Stimulated activated CD4-positive, alpha-beta T cell treated with anti-CD3 and anti-CD28 coated beads, Interleukin-1b, Interleukin-23, amount 100 ng/mL, for 4 hours (primary cell): ENCODE data around the gene CERT1.

Experiments
- DNase-seq, 2 donors: peaks; one replicate each; pipeline ENCODE4 v3.0.0-alpha.2; 2020; ENCODE audit warnings: low read depth in 2 of 2

Gene CERT1

DNA sequence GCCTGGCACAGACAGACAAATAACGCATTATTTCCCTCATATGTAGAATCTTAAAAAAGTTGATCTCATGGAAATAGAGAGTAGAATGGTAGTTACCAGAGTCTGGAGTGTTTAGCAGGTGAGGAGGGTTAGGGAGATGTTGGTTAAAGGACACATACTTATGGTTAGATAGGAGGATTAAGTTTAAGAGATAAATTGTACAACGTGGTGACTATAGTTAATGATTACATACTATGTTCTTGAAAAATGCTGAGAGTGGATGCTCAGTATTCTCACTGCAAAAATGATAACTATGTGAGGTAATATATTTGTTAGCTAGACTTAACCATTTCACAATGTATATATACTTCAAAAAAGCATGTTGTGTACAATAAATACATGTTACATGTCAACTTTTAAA is 38.0 kb downstream of the CERT1 start:
- DNase-seq, result no peak

DNA sequence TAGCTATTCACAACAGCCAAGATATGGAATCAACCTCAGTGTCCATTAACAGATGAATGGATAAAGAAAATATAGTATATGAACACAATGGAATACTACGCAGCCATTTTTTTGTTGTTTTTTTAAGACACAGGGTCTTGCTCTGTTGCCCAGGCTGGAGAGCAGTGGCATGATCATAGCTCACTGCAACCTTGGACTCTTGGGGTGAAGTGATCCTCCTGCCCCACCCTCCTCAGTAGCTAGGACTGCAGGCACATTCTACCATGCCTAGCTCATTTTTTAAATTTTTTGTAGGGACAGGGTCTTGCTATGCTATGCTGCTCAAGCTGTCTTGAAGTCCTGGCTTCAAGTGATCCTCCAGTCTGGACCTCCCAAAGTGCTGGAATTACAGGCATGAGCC is 38.5 kb downstream of the CERT1 start:
- no peak for DNase-seq

DNA sequence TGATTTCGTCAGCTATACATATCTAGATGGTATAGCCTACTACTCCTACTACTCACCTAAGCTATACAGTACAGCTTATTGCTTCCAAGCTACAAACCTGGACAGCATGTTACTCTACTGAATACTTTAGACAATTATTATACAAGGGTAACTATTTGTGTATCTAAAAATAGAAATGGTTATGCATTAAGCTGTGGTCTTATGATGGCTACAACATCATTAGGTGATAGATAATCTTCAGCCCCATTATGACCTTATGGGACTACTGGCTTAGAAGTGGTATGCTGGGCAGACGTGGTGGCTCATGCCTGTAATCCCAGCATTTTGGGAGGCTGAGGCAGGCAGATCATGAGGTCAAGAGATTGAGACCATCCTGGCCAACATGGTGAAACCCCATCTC is 40.2 kb downstream of the CERT1 start:
- no peak for DNase-seq

DNA sequence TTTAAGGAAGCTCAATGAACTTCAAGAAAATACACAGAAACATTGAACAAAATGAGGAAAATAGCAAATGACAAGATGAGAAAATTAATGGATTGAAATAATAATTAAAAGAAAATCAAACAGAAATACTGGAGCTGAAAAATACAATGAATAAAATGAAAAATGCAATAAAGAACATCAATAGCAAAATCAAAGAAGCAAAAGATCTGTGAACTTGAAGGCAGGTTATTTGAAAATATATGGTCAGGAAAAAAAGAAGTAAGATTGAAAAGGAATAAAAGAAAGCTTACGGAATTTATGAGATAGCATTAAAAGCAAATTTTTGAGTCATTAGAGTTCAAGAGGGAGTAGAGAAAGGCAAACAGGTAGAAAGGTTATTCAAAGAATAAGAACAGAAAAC is 42.4 kb downstream of the CERT1 start:
- DNase-seq, result no peak

DNA sequence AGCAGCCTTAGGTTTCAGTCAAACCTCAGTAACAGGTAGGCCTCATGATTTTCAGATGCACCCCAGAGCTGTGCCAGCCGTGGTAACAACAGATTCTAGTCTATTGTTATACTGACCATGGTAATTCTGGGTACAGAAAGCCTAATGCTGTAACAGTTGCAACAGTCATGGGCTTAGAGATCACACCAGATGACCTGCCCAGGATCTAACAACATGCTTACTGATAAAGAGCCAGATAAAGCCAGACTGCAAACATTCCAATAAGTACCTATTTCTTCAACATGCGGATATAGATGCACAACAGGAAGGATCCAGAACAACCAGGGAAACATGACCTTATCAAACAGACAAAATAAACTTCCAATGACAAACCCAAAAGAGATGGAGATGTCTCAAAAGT is 42.8 kb downstream of the CERT1 start:
- DNase-seq, result no peak

DNA sequence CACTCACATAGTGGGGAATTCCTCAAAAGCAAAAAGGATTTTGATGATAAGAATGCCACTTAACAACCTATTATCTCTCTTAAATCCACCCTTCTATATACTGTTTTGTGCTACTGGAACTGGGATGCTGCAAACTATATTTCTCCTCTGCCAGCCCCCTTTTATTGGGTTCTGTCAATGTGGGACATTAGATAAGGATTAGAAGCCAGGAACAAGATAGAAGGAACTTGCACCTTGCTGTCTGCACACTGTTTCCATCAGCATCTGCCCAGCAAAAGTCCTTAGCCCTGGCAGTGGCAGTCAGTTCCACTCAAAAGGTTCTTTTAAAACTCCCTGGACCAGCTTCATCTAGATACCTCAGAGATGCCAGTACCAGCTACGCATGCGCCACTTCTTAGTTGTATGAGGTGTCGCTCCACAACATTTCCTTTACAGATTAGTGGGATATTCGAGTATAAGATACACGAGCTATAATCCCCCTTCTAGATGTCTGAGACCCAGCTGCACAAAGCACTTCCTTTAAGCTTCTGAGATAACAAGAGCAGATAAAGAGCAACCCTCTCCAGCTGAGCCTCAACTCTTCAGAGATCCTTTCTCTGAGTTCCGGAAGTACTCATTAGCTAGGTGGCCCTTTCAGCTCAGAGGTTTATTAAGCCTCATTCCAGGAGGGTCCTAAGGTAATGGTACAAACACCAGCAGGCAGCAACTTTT is 45.3 kb downstream of the CERT1 start:
- DNase-seq, result no peak

DNA sequence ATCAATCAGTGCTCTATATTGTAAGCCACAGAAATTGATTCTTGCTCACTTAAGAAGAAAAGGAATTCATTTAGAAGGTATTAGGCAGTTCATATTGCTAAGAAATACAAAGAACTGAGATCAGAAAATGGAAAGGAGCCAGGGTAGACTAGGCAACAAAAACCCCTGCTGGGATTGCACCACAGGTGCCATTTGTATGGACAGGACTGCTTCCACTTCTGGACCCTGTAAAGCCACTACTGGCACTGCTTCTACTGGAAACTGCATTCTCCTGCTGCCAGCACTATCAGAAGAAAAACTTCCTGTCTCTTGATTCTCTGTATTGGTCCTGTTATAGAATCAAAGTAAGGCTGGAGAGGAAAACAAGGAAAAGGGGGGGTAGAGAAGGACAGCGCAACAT is 45.9 kb downstream of the CERT1 start:
- no peak for DNase-seq

DNA sequence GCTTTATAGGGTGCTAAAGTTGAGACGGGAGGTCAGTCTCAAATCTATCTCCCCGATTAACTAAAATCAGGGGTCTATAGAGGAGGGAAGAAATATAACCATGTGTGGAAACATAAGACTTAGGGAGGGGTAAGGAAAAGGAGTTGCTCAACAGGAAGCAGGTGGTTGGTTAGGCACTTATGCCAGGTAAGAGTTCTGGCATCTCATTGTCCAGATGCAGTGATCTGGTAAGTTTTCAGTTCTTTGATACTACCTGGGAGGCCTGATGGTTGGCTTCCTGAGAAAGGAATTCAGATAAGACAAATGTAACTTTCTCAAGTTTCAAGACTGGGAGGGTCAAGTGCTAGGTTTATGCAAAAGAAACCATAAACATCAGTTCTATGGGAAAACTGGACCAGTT is 47.7 kb downstream of the CERT1 start:
- no peak for DNase-seq

DNA sequence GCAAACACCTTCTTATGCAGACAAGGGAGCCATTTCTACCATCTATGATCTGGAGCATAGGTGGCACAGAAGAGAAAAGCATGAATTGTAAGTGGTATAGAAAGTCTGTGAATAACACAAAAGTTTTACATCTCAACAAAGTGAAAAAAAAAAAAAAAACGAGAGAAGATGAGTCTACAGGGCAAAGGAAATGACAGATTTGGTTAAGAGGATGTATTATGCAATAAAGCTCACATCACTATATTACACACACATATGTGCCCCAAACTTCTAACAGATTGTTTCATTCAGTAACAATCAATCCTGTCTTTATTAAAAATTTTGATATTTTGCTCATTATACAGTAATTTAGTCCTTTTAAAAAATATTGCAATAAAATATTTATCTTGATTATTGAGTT is 49.8 kb downstream of the CERT1 start:
- no peak for DNase-seq

DNA sequence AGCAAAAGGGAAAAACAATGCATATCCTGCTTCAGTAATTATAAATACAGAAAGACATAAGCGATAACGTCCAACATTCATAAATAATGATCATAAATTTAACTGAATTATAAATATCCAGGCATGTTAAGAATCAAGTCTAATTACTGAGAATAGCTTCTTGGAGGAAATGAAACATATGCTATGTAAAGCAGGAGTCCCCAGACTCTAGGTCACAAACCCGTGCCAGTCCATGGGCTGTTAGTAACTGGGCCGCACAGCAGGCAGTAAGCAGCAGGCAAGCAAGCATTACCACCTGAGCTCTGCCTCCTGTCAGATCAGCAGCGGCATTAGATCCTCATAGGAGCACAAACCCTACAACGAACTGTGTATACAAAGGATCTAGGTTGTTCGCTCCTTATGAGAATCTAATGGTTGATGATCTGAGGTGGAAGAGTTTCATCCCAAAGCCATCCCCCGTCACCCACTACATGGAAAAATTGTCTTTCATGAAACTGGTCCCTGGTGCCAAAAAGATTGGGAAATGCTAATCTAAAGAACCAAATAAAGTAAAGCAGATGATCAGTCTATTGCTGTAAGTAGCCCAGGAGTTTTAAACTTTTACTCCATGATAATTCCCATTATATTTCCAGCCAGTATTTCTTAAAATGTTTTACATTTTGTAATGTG is 50.4 kb downstream of the CERT1 start:
- no peak for DNase-seq

DNA sequence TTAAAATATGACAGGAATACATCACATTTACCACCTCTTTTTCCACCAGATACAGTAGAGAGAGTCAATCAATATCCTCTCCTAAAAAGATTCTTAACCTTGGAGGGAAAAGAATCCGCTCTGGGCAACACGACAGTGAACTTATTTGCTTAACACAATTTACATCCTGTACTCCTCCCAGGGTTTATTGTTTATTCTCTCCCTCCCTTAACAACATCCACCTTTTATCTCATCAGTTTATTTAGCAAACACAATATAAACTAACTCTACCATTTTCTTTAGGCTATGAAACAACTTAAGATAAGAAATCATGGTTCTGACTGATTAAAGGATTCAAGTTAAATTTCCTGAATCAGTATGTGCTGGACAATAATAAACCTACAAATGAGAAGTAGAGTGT is 50.9 kb downstream of the CERT1 start:
- no peak for DNase-seq

DNA sequence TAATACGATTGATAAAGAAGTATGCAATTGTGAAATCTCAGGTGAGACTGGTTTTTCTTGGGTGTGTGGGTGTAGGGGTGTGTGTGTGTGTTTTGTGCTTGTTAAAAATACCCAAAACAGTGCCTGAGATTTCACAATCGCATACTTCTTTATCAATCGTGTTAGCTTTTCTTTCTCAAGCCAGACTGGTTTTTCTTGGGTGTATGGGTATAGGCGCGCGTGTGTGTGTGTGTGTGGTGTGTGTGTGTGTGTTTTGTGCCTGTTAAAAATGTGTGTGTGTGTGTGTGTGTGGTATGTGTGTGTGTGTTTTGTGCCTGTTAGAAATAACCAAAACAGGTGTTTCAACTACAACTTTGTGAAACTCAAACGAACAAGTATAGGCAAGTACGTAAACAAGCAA is 53.7 kb downstream of the CERT1 start:
- no peak for DNase-seq

DNA sequence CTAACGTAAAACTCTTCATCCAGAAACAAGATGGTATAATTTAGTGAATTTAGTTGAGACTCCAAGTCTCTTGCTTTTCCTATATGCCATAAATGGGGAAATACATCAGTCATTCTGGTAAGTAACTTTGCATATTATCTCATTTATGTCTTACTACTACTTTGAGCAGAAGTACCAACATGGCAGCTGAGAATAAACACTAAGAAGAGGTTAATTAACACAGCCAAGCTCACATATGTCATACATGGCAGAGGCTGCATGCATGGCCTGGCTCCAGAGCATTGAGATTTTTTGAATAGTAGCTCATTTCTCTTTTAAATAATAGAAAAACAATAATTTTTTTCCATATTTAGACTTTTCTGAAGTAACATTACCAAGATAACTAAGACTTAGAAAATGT is 54.3 kb downstream of the CERT1 start:
- no peak for DNase-seq

DNA sequence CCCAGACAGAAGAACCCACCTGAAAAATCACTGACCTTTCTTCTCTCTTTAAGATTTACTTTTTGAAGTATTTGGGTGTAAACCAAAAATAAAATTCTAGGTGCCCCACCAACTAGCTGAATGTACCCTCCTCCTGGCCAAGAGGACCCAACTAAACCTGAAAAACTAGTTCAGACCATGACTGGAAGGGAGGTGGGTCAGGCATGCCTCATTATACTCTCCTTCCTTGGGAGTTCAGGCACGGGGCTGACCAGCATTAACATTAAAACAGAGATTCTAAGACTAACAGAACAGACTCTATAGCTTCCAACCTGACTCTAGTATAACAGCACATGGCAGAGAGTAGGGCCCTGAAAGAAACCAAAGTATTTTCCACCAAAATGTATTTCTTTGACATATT is 61.4 kb downstream of the CERT1 start:
- no peak for DNase-seq

DNA sequence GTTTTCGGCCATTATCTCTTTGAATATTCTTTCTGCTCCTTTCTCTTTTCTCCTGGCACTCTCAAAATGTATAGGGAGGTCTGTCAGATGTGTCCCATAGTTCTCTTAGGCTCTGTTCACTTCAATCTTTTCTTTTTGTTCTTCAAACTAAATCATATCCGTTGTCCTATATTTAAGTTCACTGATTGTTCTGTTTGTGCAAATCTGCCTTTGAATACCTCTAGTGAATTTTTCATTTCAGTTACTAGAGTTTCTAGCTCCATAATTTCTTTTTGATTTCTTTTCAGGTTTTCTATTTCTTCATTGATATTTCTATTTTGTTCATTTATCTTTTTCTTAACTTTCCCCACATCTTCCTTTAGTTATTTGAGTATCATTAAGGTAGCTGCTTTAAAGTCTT is 65.4 kb downstream of the CERT1 start:
- DNase-seq, result no peak

DNA sequence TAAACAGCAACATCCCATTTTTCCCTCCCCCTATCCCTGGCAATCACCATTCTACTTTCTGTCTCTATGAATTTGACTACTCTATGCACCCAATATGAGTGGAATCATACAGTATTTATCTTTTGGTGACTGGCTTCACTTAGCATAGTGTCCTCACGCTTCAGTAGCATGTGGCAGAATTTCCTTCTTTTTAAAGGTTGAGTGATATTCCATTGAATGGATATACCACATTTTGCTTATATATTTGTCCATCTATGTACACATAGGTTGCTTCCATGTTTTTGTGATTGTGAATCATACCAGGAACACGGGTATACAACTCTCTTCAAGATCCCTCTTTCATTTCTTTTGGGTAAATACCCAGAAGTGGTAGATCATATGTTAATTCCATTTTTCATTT is 69.9 kb downstream of the CERT1 start:
- no peak for DNase-seq

DNA sequence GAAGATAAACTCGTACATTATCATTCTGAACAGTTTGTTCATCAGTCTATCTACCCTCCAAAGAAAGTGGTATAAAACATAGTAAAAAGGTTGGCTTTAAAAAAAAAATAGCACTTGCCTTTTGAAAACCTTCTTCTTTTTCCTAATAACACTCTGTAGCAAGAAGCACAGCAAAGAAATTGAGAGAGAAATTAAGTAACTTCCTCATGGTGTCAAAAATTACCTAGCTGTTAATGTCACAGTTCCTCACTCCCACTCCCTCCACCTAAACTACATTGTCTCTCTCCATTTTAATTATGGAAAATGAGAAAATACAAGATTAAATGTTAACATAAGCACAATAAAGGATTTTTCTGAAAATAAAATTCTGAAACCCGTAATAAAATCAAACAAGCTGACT is 72.2 kb downstream of the CERT1 start:
- DNase-seq, result no peak

DNA sequence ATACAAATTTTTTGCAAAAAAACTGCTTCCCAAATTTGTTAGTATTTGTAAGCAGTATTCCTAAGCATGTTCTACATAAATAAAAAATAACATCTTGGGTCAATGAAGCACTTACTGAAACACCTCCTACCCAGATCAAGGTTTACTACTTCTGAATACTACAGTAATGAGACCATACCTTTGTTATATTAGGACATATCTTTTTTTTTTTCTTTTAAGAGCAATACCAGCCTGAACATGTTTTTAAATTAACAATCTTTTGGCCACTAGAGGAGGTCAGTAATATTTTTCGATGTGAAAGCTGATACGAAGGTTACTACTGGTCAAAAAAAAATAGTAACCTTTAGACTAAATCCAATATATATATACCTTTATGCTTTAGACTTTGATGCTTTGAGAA is 72.7 kb downstream of the CERT1 start:
- no peak for DNase-seq

DNA sequence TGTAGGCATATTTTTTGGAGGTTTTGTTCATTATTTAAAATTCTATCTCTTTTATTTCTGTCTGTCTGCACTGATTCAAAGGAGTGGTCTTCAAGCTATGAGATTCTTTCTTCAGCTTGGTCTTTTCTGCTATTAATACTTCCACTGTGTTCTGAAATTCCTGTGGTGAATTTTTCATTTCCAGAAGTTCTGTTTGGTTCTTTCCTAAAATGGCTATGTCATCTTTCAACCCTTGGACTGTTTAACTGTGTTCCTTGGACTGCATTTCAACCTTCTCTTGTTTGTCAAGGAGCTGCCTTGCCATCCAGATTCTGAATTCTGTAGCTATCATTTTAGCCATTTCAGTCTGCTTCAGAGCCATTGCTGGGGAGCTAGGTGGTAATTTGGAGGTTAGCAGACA is 76.3 kb downstream of the CERT1 start:
- no peak for DNase-seq

DNA sequence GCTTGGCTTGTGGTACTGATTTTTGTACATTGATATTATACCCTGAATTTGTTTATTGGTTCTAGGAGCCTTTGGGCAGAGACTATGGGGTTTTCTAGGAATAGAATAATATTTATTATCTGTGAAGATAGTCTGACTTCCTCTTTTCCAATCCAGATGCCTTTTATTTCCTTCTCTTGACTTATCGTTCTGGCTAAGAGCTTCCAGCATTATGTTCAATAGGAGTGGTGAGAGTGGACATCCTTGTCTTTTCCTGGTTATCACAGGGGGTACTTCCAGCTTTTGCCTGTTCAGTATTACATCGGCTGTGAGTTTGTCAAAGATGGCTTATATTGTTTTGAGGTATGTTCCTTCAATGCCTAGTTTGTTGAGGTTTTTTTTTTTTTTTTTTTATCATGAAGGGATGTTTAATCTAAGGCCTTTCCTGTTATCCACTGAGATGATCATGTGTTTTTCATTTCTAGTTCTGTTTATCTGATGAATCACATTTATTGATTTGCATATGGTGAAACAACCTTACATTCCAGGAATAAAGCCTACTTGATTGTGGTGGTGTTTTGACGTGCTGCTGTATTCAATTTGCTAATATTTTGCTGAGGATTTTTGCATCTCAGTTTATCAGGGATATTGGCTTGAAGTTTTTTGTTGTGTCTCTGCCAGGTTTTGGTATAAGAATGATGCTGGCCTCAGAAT is 77.5 kb downstream of the CERT1 start:
- DNase-seq, result no peak

DNA sequence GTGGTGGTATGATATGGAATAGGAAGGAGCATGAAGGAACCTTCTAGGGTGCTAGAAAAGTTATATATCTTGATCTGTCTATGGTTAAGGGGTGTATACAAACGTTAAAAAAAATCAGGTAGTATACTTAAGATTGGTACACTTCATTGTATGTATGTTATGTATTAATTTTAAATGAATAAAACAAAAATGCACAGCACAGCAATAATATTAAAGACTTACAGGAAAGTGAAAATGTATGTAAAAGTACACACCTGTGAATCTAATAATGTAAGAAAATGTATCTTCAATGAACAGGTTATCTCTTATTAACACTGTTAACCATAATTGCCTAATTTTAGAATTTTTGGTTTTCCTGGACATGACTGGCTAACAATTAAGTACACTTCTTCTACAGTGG is 97.2 kb downstream of the CERT1 start:
- no peak for DNase-seq

DNA sequence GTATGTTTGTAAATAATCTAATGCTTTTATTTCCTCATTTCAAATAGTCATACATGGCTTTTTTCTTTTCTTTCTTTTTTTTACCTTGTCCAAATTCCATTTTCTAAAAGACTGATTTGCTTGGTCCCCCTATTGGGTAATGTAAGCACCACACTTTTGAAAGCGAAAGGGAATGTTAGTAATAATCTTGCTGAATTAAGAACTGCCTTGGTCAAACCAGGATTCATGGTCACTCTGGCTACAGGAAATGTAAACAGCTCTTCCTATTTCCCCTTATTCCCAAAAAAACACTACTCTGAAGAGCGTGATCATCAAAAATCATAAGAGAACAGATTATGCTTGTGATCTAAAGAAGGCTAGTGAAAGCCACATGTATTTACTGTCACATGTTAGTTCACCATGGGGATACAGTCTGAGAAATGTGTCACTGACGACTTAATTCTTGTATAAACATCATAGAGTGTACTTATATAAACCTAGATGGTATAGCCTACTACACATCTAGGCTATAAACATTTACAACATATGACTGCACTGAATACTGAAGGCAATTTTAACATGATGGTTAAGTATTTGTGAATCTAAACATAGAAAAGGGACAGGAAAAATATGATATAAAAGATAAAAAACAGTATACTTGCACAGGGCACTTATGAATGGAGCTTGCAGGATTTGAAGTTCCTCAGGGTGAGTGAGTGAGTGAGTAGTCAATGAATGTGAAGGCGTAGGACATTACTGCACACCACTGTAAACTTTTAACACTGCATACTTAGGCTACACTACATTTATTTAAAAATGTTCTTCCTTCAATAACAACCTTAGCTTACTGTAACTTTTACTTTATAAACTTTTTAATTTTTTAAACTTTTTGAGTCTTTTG is 99.1 kb downstream of the CERT1 start:
- DNase-seq, result no peak
